GM20000 (cell line): ENCODE data around the gene SLC38A2.

ENCODE experiments used
- DNase-seq: peaks from one replicate; pipeline ENCODE4 v3.0.0; 2012; ENCODE audit warnings: low spot score
- TF ChIP-seq, protein P1 (sequence below): IDR thresholded peaks from 2 replicates; pipeline ENCODE4 v1.5.1; 2012; ENCODE audit warnings: mild to moderate bottlenecking, control low read depth; ENCODE audit errors: extremely low read depth, missing control alignments

The SLC38A2 gene

DNA sequence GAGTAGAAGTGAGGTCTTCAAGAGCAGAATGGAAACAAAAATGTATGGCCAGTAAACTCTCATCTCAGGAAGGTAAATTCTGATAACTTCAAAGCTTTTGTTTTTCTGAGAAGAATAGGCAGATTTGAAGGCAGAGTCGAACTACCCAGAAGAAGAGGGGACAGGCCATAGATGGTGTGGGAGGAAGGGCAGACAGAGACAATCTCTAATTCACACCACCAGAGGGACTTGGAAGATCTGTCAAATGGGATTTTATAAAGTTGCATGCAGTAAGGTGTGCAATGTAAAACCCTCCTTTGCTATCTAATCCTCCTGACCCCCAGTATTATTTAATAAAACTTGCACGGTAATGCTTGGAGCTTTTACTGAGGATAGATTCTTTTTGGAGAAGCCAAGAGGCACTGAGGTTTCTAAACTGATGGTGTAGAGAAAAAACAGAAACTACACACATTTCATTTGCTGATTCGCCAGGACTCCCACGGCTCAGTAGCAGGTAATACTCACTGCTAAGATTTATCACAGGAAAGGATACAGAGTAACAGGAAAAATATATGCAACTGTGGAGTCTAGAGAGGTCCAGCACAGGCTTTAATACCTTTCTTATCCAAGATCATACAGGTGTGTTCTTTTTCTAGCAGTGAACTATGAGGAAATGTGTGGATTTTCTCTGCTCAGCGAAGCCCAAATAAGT lies 18.3 kb downstream of the SLC38A2 start:
- TF ChIP-seq, protein P1, sequence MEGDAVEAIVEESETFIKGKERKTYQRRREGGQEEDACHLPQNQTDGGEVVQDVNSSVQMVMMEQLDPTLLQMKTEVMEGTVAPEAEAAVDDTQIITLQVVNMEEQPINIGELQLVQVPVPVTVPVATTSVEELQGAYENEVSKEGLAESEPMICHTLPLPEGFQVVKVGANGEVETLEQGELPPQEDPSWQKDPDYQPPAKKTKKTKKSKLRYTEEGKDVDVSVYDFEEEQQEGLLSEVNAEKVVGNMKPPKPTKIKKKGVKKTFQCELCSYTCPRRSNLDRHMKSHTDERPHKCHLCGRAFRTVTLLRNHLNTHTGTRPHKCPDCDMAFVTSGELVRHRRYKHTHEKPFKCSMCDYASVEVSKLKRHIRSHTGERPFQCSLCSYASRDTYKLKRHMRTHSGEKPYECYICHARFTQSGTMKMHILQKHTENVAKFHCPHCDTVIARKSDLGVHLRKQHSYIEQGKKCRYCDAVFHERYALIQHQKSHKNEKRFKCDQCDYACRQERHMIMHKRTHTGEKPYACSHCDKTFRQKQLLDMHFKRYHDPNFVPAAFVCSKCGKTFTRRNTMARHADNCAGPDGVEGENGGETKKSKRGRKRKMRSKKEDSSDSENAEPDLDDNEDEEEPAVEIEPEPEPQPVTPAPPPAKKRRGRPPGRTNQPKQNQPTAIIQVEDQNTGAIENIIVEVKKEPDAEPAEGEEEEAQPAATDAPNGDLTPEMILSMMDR, result no peak
- no peak for DNase-seq

DNA sequence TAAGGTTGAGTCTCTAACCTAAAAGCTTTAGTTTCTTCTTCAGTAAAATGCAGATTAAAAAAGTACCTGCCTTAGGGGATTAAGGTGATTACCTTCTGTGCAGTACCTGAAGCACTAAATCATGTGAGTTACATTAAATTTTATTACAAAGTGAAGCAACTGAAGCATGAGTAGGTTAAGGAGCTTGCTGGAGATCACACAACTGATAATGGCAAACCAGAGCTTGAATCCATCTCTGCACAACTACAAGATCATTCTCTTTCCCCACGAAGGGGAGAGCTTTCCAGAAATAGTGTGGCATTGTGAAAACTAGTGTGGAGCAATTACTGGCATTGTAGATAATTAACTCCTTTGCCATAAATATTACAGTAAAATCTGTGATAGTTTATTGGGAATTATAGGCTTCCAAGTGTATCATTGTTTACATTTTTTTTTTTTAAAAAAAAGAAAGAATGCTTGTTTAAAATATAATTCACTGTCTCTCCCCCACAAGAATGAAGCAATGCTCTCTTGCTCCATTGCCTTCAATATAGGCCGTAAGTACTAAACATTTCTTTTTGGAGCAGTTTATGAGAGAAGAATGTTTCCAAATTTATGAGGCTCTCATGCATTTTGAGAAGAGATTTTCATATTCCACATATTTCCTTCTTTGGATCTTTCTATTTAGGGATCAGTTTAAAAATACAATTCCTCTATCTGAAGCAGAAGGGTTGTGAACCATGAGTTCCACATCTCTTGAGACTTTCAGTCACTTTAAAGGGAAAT lies 20.5 kb downstream of the SLC38A2 start:
- TF ChIP-seq, protein P1, result no peak
- no peak for DNase-seq

DNA sequence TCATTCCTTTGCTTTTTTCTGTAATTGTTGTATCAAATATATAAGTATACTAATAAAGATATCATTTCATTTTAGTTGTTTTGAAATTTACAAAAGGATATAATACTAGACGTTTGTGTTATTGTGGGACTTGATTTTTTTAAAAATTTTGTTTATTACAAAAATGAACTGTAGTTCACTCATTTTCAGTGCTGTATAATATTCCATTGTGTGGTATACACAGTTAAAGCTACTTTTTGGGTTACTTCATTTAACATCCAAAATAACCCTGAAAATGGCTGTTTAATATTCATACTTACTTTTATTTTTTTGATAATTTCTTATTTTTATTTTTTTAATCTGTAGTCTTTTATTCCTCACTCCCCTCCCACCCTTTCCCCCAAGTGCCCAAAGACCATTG lies 21.4 kb downstream of the SLC38A2 start:
- TF ChIP-seq, protein P1, result no peak

DNA sequence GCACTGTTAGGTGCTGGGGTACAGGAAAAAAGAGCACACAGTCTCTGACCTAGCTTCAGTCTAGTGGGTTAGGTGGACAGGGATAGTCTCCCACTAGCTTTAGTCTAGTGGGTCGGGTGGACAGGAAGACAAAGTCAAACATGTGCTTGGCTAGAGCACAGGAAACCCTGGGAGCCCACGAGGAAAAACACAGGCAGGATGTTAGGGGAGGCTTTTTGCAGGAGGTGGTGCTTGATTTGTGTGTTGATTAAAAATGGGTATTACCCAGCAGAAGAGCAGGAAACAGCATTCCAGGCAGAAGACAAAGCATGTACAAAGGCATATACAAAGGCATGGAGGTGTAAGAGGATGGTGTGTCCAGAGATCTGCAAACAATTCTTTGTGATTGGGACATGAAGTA lies 23.3 kb downstream of the SLC38A2 start:
- DNase-seq, result no peak
- TF ChIP-seq, protein P1, result no peak

More for the DNA sequence above, 21.4 kb downstream of the SLC38A2 start:
- DNase-seq, result no peak

DNA sequence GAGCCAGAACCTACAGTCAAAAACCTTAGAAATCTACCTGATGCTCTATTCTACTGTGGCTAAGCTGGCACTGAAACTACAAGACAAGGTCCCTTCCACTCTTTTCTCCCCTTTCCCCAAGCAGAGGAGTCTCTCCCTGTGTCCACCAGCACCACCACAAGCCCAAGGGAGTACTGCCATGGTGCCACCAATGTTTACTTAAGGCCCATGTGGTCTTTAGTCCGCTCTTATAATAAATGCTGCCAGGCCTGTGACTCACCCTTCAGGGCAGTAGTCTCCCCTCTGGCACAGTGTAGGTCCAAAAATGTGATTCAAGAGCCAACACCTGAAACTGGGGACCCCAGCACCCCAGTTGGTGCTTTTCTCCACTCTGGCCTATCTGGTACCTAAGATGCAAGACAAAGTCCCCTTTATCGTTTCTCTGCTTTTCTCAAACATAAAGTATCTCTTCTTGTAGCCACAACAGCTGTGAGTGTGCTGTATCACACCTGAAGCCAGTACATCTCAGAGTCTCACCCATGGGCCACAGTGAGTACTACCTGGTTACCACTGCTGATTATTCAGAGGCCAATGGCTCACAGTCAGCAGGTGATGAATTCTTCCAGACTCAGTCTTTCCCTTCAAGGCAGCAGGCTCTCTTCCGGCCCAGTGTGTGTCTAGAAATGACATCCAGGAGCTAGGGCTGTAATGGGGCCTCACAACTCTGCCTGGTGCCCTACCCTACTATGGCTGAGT lies 29.3 kb downstream of the SLC38A2 start:
- TF ChIP-seq, protein P1, result no peak
- DNase-seq, result no peak

DNA sequence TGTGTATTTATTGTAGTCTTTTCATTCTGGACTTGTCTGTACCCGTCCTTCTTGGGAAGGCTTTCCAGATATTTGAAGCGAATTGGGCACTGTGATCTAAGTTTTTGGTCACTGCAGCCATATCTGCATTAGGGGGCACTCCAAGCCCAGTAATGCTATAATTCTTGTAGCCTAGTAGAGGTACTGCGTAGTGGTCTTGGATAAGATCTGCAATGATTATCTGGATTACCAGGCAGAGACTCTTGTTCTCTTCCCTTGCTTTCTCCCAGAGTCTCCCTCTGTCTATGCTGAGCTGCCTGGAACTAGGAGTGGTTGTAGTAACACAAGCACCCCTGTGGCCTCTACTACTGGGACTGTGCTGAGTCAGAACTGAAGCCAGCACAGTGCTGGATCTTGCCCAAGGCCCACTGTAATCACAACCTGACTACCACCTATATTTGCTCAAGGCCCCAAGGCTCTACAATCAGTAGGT lies 30.0 kb downstream of the SLC38A2 start:
- TF ChIP-seq, protein P1, result no peak
- DNase-seq, result no peak

DNA sequence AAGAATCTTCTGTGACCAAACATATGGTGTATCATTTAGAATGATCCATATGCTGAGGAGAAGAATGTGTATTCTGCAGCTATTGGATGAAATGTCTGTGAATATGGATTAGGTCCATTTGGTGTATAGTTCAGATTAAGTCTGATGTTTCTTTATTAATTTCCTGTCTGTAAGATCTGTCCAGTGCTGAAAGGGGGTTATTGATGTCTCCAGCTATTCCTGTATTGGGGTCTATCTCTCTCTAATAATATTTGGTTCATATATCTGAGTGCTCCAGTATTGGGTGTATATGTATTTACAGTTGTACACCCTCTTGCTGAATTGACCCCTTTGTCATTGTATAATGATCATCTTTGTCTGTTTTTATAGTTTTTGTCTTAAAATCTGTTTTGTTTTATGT lies 33.5 kb downstream of the SLC38A2 start:
- TF ChIP-seq, protein P1, result no peak
- no peak for DNase-seq
